Measurements from ENCODE around the gene C11orf91.

GRCh38 chr11:33747979-33748378 lies 47.4 kb upstream of the C11orf91 start:
- TF ChIP-seq CTCF (conservative IDR thresholded peaks at IDR 0.05; ENCODE audit: low read length) (no peak), EZH2phosphoT487 (IDR thresholded peaks at IDR 0.05; ENCODE audit: borderline replicate concordance) (no peak)

Measured in Loucy (cell line).